Testis (tissue), 3 donors: Measurements from ENCODE around the gene IRX3. TPM values are rescaled to one million over a fixed set of nuclear protein-coding genes. Genes with fewer than 3 reads are reported as not detected.
A peak's percentile ranks its signal among the peaks of the same experiment; 100 is the strongest.

ENCODE experiments used
- DNase-seq: peaks from one replicate; pipeline ENCODE4 v3.0.0-alpha.2; 2019
- H3K27ac ChIP-seq, 2 donors: fragments of 200-600 bp; sonication (generic); one replicate each; pipeline ENCODE4 v1.5.1; 2019
- H3K27me3 ChIP-seq: fragments of 200-600 bp; sonication (generic); one replicate; pipeline ENCODE4 v1.5.1; 2019
- H3K36me3 ChIP-seq: fragments of 200-600 bp; sonication (generic); one replicate; pipeline ENCODE4 v1.5.1; 2017; ENCODE audit warnings: low read depth; ENCODE audit errors: missing control alignments
- H3K4me1 ChIP-seq: fragments of 200-600 bp; sonication (generic); one replicate; pipeline ENCODE4 v1.5.1; 2019
- H3K4me3 ChIP-seq, 2 donors: fragments of 200-600 bp; sonication (generic); one replicate each; pipeline ENCODE4 v1.5.1; 2017 to 2019
- H3K9me3 ChIP-seq: fragments of 200-600 bp; sonication (generic); one replicate; pipeline ENCODE4 v1.5.1; 2017
- POLR2A ChIP-seq: fragments of 450-650 bp; IDR thresholded peaks from one replicate; pipeline ENCODE4 v1.6.1; 2017; ENCODE audit warnings: antibody characterized with exemption, mild to moderate bottlenecking, moderate library complexity
- WGBS, 2 donors: methylation state at CpG; one replicate each; pipeline ENCODE4 v1.1.5; 2018; 5-methylcytosine and 5-hydroxymethylcytosine counted together
- intact Hi-C: fragments of 100-400 bp; cut with DNase I; formaldehyde crosslinking; loops from one replicate; pipeline ENCODE4 v1.15.1; 2023; ENCODE audit warnings: low total_unique reads
- polyA plus RNA-seq: library from polyadenylated mRNA; stranded (reverse); fragments of 350-450 nt; fragmentation: Illumina TruSeq; extraction: RNeasy Lipid Tissue Mini Kit (QIAGEN cat#74804); gene quantifications from one replicate; pipeline ENCODE4 v1.2.3, GENCODE V29; 2014; ENCODE audit warnings: low read depth, low replicate concordance; ENCODE audit not compliant: insufficient read depth
- total RNA-seq, 2 donors: library from RNA; depleted of rRNA; stranded (reverse); fragments of >200 nt; gene quantifications; one replicate each; pipeline ENCODE4 v1.2.3, GENCODE V29; 2016
- TF ChIP-seq, protein P1 (sequence below), 3 experiments: fragments of 450-650 bp in 2 of 3; fragments of 200-600 bp in 1 of 3; sonication (generic) in 1 of 3; IDR thresholded peaks; one replicate each; pipeline ENCODE4 v1.5.1; 2016 to 2019; ENCODE audit warnings: antibody characterized with exemption in 3 of 3, mild to moderate bottlenecking in 2 of 3, moderate library complexity in 1 of 3

The IRX3 gene
- total and polyA plus RNA-seq, 3 donors from 2014 or later: 1.2 to 1.6 (median 1.2) TPM

DNA sequence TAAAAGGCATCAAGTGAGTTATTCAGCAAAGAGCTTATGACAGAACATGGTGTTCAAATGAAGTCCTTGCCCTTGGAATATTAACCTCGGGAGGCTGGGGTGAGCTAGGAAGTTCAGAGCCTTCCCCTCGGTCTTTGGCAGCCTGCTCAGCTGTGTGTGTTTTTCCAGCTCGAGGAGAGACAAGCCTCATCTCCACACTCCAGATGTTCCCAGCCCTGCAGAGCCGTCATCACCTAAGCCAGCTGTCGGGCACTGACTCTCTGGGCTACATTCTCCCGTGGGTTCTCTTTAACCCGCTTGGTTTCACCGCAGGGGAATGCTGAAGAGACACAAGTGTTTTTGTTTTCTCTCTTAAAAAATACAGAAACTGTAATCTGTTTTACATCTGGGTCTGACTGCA lies 47.1 kb downstream of the IRX3 start:
- intact Hi-C loops: no loop called here
- peaks cover 4% of the 10 kb centered on the region for H3K4me1 ChIP-seq
- TF ChIP-seq, protein P1, sequence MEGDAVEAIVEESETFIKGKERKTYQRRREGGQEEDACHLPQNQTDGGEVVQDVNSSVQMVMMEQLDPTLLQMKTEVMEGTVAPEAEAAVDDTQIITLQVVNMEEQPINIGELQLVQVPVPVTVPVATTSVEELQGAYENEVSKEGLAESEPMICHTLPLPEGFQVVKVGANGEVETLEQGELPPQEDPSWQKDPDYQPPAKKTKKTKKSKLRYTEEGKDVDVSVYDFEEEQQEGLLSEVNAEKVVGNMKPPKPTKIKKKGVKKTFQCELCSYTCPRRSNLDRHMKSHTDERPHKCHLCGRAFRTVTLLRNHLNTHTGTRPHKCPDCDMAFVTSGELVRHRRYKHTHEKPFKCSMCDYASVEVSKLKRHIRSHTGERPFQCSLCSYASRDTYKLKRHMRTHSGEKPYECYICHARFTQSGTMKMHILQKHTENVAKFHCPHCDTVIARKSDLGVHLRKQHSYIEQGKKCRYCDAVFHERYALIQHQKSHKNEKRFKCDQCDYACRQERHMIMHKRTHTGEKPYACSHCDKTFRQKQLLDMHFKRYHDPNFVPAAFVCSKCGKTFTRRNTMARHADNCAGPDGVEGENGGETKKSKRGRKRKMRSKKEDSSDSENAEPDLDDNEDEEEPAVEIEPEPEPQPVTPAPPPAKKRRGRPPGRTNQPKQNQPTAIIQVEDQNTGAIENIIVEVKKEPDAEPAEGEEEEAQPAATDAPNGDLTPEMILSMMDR (IDR thresholded peaks at IDR 0.05): no peak
- TF ChIP-seq POLR2A: no peak
- H3K27ac ChIP-seq: no peak overlapping the region
- H3K27me3 ChIP-seq: no peaks in the 10 kb centered on the region
- no peaks in the 10 kb centered on the region for H3K9me3 ChIP-seq
- no peak overlapping the region for H3K4me3 ChIP-seq
- H3K36me3 ChIP-seq: no peaks in the 10 kb centered on the region
- peak; percentile 52 for DNase-seq
- 41 to 42% methylated on average over 8 of the region's 8 CpGs for WGBS, 2 donors

DNA sequence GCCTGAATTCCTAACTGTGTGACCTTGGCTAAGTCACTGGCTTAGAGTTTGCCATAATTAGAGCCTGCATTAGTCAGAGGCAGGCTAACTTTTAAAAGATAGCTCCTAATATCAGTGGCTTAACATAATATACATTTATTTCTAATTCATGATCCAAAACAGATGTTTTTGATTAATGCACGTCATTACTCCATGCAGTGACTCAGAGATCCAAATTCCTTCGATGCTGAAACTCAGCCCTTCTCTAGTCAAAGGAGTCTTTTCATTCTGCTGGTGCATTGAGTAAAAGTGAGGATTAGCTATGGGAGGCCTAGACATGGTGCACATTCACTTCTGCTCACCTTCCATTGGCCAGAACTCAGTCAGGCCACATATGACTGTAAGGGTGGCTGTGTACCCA lies 49.8 kb downstream of the IRX3 start:
- H3K27me3 ChIP-seq: no peaks in the 10 kb centered on the region
- intact Hi-C loops: no loop called here
- H3K9me3 ChIP-seq: no peaks in the 10 kb centered on the region
- H3K4me1 ChIP-seq: peaks cover 4% of the 10 kb centered on the region
- no peak overlapping the region for H3K27ac ChIP-seq
- no peaks in the 10 kb centered on the region for H3K36me3 ChIP-seq
- no peak for DNase-seq
- 78 to 90% methylated on average over 2 of the region's 2 CpGs for WGBS, 2 donors
- no peak overlapping the region for H3K4me3 ChIP-seq
- TF ChIP-seq, protein P1 (IDR thresholded peaks at IDR 0.05): no peak
- TF ChIP-seq POLR2A: no peak

DNA sequence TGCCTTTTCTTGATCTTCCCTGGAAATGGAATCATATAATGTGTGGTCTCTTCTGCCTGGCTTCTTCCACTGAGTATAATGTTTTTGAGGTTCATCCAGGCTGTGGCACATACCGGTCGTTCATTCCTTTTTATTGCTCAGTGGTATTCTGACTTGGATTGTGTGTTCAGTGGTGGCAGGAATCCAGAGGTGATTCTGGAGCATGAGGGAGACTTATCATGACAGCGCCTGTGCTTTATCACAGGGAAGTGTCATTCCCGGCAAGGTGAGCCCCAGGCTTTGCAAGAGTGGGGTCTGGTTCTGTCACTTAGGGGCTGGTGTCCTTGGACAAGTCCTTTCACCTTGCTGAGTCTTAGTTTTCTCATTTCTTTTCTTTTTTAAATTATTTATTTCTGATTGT lies 53.0 kb downstream of the IRX3 start:
- H3K27me3 ChIP-seq: no peaks in the 10 kb centered on the region
- 73 to 79% methylated on average over 4 of the region's 4 CpGs for WGBS, 2 donors
- intact Hi-C loops: no loop called here
- no peak overlapping the region for H3K4me3 ChIP-seq
- H3K9me3 ChIP-seq: no peaks in the 10 kb centered on the region
- H3K4me1 ChIP-seq: peaks cover 4% of the 10 kb centered on the region
- H3K27ac ChIP-seq: no peak overlapping the region
- no peak for TF ChIP-seq POLR2A
- TF ChIP-seq, protein P1 (IDR thresholded peaks at IDR 0.05): no peak
- no peaks in the 10 kb centered on the region for H3K36me3 ChIP-seq
- no peak for DNase-seq
